HG02610 (cell line): ENCODE measurements around the gene LIMS4.
"Not testable (repeated sequence)": the region's sequence is repeated elsewhere in the genome, so short reads cannot be mapped to it uniquely, and the experiment has no call there.

Experiments used
- ATAC-seq: cut with Tn5 transposase; IDR thresholded peaks from one replicate; pipeline ENCODE4 v1.9.1; 2021; ENCODE audit warnings: mild to moderate bottlenecking, moderate library complexity; ENCODE audit not compliant: unreplicated experiment

Gene LIMS4

DNA sequence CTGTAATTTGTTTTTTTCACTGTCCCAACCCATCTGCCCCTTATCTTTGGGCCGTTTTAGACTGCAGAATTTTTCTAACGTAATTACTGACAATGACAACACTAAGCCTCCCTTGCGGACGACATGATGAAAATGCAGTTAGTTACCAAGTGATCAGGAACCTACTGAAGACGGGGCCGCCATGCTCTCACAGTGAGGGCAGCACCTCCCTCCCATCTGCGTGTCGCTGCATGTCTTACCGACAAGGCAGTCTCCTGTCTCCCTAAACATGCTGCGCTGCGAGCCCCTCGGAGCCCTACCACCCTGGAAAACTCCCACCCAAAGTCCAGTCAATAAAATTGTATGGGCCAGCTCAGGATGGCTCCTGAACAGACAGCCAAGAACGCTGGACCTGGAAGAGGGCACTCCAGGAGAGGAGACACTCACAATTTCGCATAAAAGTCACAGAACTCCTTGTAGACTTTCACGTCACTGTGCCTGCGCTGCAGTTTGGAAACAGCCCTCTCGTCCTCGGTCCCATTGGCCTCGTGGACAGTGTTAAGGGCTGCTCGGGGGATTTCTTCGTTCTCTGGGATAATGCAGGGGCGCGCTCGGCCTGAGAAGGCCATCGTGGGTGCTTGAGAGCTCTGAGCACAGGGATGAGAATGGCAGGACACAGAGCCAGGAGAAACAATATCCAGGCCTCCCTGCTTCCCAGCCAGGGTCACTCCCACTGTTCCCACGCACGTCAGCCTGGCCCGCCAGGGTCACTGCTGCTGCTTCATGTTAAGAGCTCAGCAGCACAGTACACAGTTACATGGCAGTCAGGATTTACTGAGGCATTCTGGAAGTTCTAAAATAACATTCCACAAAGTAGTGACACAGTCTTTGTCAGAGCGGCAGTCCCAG, at the start of gene LIMS4:
Gene LIMS4 (minus strand): TSS at position 646 of the 888 bp plus-strand sequence. CDS start 38 bp downstream, at position 608.
- not testable (repeated sequence) for ATAC-seq

GRCh38 chr2:110499755-110500377, 27.2 kb upstream of the LIMS4 start:
- ATAC-seq: peak; percentile 95

GRCh38 chr2:110496027-110496426, 23.4 kb upstream of the LIMS4 start:
- not testable (repeated sequence) for ATAC-seq

GRCh38 chr2:110494488-110494887, 21.9 kb upstream of the LIMS4 start:
- not testable (repeated sequence) for ATAC-seq

- not testable (repeated sequence) for ATAC-seq
Observed at GRCh38 chr2:110488991-110489390, 16.4 kb upstream of the LIMS4 start.

DNA sequence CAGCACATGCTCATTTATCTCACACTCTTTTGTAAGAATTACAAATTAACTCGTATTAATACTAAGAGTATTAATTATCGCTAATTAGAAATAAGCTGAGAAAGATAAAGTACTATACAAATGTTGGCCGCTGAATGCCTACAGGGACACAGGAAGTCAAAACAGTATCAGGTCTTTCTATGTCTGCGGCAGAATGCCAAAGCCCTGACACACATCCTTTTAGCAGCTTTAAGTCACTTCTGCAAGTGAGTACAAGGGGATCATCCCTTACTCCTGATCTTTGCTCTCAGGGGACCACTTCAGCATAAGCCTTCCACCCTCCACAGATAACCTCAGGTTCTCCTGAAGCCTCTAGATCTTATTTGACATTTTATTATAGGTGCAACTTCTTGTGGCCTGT, 10.1 kb upstream of the LIMS4 start:
- ATAC-seq: not testable (repeated sequence)

DNA sequence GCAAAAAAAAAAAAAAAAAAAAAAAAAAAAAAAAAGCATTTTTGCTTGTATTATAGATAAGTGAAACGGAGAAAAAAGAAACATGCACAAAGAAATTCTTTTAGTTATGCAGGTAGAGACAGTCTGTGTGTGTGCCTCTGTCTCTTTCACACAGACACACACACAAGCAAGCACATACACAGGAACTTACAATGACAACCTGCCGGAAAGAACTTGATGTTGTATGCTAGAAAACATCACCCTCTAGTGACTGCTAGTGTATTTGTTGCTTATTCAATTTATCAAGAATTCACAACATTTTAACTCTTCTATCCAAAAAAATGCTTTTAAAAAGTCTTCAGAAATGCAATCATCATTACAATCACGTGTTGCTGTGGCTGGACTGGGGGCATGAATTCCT, 8.6 kb upstream of the LIMS4 start:
- not testable (repeated sequence) for ATAC-seq

DNA sequence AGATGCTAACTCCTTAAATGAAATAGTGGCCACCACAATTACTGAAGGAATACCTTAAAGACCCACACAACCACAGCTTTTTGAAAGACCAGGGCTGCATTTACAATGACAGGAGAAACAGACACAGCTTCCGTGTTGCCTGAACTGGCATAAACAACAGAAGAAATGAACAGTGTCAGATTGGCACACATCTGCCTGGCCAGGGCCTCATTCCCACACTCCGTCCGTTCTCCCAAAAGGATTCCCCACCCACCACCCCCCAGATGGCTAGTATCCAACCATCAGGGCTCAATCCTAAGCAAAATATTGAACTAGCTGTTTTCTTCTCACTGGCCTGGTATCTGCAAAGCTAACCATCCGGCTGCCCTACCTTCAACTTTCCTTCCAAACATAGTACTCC, 7.5 kb upstream of the LIMS4 start:
- ATAC-seq: not testable (repeated sequence)

DNA sequence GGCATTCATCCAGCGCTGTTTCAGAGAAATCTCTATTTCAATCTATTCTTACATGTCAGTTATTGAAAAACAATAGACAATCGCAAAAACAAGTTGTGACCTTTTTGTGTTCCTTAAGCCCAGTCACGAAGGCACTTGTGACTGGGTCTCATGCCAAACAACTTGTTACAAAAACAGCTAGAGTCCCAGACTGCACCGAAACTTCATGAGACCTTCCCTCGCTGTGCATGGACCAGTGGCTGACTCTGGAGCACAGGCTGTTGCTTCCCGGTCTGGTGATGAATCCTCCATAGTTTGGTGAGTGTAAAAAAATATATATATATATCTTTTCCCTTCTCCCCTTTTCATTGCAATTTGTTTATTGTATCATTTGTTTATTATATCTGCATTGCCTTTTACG, 4.8 kb upstream of the LIMS4 start:
- not testable (repeated sequence) for ATAC-seq

DNA sequence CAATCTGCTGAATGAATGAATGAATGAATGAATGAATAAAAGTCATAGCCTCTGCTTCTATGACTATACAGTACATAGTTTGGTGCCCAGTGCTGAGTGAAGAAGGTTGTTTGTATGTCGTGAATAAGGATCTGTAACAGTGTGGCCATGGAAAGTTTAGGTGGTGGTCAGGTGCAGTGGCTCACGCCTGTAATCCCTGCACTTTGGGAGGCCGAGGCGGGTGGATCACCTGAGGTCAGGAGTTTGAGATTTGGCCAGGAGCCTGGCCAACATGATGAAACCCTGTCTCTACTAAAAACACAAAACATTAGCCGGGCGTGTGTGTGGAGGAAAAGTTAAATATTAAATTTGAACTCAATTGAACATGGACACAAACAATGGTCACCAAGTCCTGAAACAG, 4.3 kb upstream of the LIMS4 start:
- not testable (repeated sequence) for ATAC-seq

DNA sequence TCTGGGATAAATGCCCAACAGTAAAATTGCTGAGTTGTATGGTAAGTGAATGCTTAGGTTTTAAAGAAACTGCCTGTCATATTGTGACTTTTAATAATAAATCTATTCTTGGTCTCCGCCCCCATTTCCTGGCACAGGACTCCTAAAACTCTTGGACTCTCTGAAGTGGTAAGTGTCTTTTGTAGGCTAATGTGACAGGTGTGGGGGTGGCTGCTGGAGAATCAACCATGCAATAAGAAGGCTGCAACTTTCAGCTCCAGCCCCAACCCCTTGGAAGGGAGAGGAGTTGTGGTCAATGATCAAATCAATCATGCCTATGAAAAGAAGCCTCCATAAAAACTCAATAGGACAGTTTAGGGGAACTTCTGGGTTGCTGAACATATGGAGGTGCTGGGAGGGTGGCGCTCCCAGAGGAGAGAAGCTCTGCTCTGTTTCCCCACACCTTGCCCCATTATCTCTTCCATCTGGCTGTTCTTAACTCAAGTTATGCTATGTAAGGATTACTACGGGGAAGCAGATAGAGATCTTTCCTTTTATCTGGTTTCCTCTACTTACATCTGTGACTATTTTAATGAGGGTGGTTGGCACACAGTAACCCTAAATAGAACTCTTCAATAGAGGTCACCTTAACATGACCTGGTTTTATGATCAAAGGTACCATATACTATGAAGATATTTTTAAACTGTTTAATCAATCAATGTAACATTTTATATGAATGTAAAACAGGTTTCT, 3.2 kb upstream of the LIMS4 start:
- ATAC-seq: not testable (repeated sequence)

DNA sequence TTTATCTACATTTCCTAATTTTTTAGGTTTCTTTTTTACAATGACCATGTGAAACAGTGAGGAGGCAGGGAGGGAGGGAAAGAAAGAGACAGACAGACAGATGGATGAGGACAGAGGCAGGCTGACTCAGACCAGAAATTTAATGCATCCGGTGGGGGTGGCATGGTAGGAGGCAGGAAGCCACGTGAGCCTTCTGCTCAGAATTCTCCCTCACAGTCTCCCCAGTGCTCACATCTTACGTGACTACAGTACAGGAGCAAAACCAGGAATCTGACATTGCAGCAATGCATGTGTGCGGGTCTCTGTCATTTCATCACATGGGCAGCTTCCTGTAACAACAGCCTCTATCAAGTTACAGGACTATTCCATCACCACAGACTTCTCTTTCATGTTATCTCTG, 2.3 kb upstream of the LIMS4 start:
- ATAC-seq: peak; percentile 98

DNA sequence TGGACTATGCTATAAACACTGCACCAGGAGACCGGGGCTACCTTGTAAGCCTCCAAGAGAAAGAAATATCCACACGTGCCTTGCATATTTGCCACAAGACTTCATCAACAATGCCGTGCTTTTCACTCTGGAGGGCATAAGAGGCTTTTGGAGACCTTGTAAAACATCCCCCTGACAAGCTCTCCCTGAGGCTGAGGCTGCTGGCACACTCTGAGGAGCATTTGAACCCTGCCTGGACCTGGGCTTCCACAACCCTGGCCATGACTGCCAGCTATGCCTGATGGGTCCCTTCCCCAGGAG, 393 bp upstream of the LIMS4 start:
- ATAC-seq: not testable (repeated sequence)

- peak; percentile 52 for ATAC-seq
Observed at GRCh38 chr2:110468921-110469320, 3.7 kb downstream of the LIMS4 start.

DNA sequence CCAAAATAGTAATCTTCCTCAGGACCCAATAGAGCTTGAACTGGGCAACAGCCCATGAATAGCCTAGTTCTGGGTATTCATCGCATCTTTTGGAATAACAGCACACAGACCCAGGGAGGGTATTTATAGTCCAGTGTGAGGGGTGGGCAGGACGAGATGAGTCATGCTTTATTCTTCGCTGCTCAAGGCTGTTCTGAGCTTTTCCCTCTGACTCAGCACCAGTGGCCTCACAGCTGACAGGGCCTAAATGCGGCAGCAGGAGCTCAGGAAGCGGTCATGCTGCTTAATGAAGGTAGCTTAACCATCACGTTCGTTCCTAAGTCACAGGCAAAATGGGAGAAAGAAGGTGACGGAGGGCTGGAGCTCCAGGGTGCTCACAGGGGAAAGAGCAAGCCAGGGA, 7.3 kb downstream of the LIMS4 start:
- ATAC-seq: peak; percentile 87

DNA sequence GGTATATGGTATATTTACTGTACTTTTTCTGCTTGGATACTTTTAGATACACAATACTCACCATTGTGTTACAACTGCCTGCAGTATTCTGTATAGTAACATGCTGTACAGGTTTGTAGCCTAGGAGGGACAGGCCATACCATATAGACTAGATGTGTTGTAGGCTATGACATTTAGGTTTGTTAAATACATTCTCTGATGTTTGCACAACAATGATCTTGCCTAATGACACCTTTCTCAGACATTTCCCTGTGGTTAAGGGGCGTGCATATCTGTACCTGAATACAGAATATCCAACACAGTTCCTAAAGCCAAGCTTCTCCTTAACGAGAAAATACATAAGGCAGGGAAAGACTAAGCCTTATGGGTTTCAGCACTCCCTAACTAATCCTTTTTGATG, 10.2 kb downstream of the LIMS4 start:
- not testable (repeated sequence) for ATAC-seq

DNA sequence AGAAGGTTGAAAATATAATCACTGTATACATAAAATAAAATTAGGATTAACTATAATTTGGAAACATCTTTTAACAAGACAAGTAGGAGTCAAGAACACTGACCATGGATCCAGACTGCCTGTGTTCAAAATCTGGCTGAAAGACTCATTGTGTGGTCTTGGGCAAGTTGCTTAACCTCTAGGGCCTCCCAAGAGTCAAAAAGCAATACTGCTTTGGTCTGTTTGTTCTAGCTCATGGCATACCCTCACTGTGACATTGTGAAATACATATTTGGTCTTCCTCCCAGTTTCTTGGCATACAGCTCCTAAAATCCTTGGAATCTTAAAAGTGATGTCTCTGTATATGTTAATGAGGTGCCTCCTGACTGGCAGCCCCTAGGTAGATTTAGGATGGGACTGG, 12.3 kb downstream of the LIMS4 start:
- ATAC-seq: not testable (repeated sequence)

GRCh38 chr2:110457214-110457590, 15.4 kb downstream of the LIMS4 start:
- ATAC-seq: not testable (repeated sequence)

DNA sequence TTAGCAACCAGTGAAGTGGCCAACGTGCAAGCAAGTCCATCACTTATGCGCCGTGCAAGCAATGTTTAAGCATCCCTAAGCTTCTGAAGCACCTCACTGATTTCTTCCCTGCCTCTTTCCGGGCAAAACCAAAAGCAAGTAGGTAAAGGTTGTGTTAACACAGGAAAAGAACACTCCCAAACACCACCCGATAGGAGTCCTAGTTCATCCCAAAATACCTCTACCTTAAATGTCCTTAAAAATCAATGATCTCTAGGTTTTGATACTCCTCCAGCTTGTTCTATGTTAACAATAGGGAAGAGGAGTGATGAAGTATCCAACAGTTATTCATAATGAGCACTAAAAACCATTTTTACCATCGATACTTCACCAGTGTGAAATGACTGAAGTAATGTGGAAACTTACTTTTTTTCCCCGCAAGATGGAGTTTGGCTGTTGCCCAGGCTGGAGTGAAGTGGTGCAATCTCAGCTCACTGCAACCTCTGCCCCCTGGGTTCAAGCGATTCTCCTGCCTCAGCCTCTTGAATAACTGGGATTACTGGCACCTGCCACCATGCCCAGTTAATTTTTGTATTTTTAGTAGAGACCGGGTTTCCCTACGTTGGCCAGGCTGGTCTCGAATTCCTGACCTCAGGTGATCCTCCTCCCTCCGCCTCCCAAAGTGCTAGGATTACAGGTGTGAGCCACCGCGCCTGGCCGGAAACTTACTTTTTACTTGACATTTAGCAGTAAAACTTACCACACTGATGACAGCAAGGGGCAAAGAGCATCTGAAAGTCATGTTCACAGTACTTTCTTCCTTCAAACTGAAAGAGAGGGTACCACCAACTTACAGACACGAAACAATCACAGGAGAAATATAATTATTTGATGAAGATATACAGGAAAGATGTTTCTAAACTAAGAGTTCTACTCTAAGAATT, 16.1 kb downstream of the LIMS4 start:
- ATAC-seq: not testable (repeated sequence)

- not testable (repeated sequence) for ATAC-seq
Observed at GRCh38 chr2:110455080-110455670, 17.4 kb downstream of the LIMS4 start.
